NCI-H146 treated with DMSO at 0.1 percent for 48 hours (cell line): Measurements from ENCODE around the gene TP53BP2.
"Not testable (repeated sequence)": the region's sequence is repeated elsewhere in the genome, so short reads cannot be mapped to it uniquely, and the experiment has no call there.

Experiments
- DNase-seq: peaks from one replicate; lab custom pipeline; 2025; ENCODE audit not compliant: unreplicated experiment; lab: John Stamatoyannopoulos, UW

Gene TP53BP2

GRCh38 chr1:223748405-223748772 lies 97.4 kb downstream of the TP53BP2 start:
- no peak for DNase-seq

GRCh38 chr1:223747838-223748335 lies 97.9 kb downstream of the TP53BP2 start:
- DNase-seq, result no peak

GRCh38 chr1:223745731-223746130 lies 100.0 kb downstream of the TP53BP2 start:
- no peak for DNase-seq

GRCh38 chr1:223742856-223743517 lies 102.8 kb downstream of the TP53BP2 start:
- peak; percentile 18 for DNase-seq

GRCh38 chr1:223741861-223742260 lies 103.9 kb downstream of the TP53BP2 start:
- DNase-seq, result no peak

- DNase-seq, result not testable (repeated sequence)
These were observed 105.6 kb downstream of the TP53BP2 start for GRCh38 chr1:223740038-223740736.

GRCh38 chr1:223739366-223740037 lies 106.2 kb downstream of the TP53BP2 start:
- no peak for DNase-seq

- DNase-seq, result peak; percentile 69
These were observed 107.0 kb downstream of the TP53BP2 start for GRCh38 chr1:223738465-223739365.

GRCh38 chr1:223737342-223737741 lies 108.4 kb downstream of the TP53BP2 start:
- no peak for DNase-seq

- not testable (repeated sequence) for DNase-seq
These were observed 109.1 kb downstream of the TP53BP2 start for GRCh38 chr1:223736638-223737037.

GRCh38 chr1:223733898-223734852 lies 111.6 kb downstream of the TP53BP2 start:
- no peak for DNase-seq

- DNase-seq, result no peak
These were observed 112.6 kb downstream of the TP53BP2 start for GRCh38 chr1:223732993-223733798.

- no peak for DNase-seq
These were observed 114.5 kb downstream of the TP53BP2 start for GRCh38 chr1:223731133-223731770.

- DNase-seq, result no peak
These were observed 115.1 kb downstream of the TP53BP2 start for GRCh38 chr1:223730479-223731132.

GRCh38 chr1:223729906-223730305 lies 115.8 kb downstream of the TP53BP2 start:
- no peak for DNase-seq
